Measurements from ENCODE around the gene MEF2A.

Gene MEF2A

GRCh38 chr15:99552111-99552510, 13.7 kb upstream of the MEF2A start:
- TF ChIP-seq TAF1 (IDR thresholded peaks at IDR 0.05; ENCODE audit: borderline replicate concordance, insufficient read depth, low read length) (no peak), POLR2AphosphoS5 (IDR thresholded peaks at IDR 0.05; ENCODE audit: low read depth, low read length) (no peak), REST (IDR thresholded peaks at IDR 0.05; ENCODE audit: insufficient read depth in 1 of 2, low read depth in 2 of 2, low read length in 2 of 2) (no peak), FOXP2 (optimal IDR thresholded peaks at IDR 0.05; ENCODE audit: borderline replicate concordance, extremely low read depth, extremely low read length, insufficient read depth) (no peak), SIN3A (IDR thresholded peaks at IDR 0.05; ENCODE audit: borderline replicate concordance, insufficient read depth, low read length) (no peak)

GRCh38 chr15:99554880-99555488, 10.8 kb upstream of the MEF2A start:
- TF ChIP-seq FOXP2 (optimal IDR thresholded peaks at IDR 0.05; ENCODE audit: borderline replicate concordance, extremely low read depth, extremely low read length, insufficient read depth) (no peak), SIN3A (IDR thresholded peaks at IDR 0.05; ENCODE audit: borderline replicate concordance, insufficient read depth, low read length) (no peak), TAF1 (IDR thresholded peaks at IDR 0.05; ENCODE audit: borderline replicate concordance, insufficient read depth, low read length) (no peak), REST (IDR thresholded peaks at IDR 0.05; ENCODE audit: insufficient read depth in 1 of 2, low read depth in 2 of 2, low read length in 2 of 2) (no peak), POLR2AphosphoS5 (IDR thresholded peaks at IDR 0.05; ENCODE audit: low read depth, low read length) (no peak)

GRCh38 chr15:99556011-99556410, 9.8 kb upstream of the MEF2A start:
- TF ChIP-seq TAF1 (IDR thresholded peaks at IDR 0.05; ENCODE audit: borderline replicate concordance, insufficient read depth, low read length) (no peak), FOXP2 (optimal IDR thresholded peaks at IDR 0.05; ENCODE audit: borderline replicate concordance, extremely low read depth, extremely low read length, insufficient read depth) (no peak), SIN3A (IDR thresholded peaks at IDR 0.05; ENCODE audit: borderline replicate concordance, insufficient read depth, low read length) (no peak), REST (IDR thresholded peaks at IDR 0.05; ENCODE audit: insufficient read depth in 1 of 2, low read depth in 2 of 2, low read length in 2 of 2) (no peak), POLR2AphosphoS5 (IDR thresholded peaks at IDR 0.05; ENCODE audit: low read depth, low read length) (no peak)

GRCh38 chr15:99556578-99556977, 9.2 kb upstream of the MEF2A start:
- no peak for TF ChIP-seq TAF1 (IDR thresholded peaks at IDR 0.05; ENCODE audit: borderline replicate concordance, insufficient read depth, low read length)
- TF ChIP-seq POLR2AphosphoS5 (IDR thresholded peaks at IDR 0.05; ENCODE audit: low read depth, low read length): no peak
- TF ChIP-seq SIN3A (IDR thresholded peaks at IDR 0.05; ENCODE audit: borderline replicate concordance, insufficient read depth, low read length): no peak
- no peak for TF ChIP-seq REST (IDR thresholded peaks at IDR 0.05; ENCODE audit: insufficient read depth in 1 of 2, low read depth in 2 of 2, low read length in 2 of 2)

GRCh38 chr15:99558084-99558483, 7.7 kb upstream of the MEF2A start:
- TF ChIP-seq FOXP2 (optimal IDR thresholded peaks at IDR 0.05; ENCODE audit: borderline replicate concordance, extremely low read depth, extremely low read length, insufficient read depth) (no peak), POLR2AphosphoS5 (IDR thresholded peaks at IDR 0.05; ENCODE audit: low read depth, low read length) (no peak), REST (IDR thresholded peaks at IDR 0.05; ENCODE audit: insufficient read depth in 1 of 2, low read depth in 2 of 2, low read length in 2 of 2) (no peak), SIN3A (IDR thresholded peaks at IDR 0.05; ENCODE audit: borderline replicate concordance, insufficient read depth, low read length) (no peak), TAF1 (IDR thresholded peaks at IDR 0.05; ENCODE audit: borderline replicate concordance, insufficient read depth, low read length) (no peak)
